AG08396 (cell line): ENCODE results near the gene ITGB5.

Source experiments
- DNase-seq: peaks from one replicate; pipeline ENCODE4 v3.0.0; 2012; ENCODE audit warnings: low spot score, mixed read lengths

Gene ITGB5

DNA sequence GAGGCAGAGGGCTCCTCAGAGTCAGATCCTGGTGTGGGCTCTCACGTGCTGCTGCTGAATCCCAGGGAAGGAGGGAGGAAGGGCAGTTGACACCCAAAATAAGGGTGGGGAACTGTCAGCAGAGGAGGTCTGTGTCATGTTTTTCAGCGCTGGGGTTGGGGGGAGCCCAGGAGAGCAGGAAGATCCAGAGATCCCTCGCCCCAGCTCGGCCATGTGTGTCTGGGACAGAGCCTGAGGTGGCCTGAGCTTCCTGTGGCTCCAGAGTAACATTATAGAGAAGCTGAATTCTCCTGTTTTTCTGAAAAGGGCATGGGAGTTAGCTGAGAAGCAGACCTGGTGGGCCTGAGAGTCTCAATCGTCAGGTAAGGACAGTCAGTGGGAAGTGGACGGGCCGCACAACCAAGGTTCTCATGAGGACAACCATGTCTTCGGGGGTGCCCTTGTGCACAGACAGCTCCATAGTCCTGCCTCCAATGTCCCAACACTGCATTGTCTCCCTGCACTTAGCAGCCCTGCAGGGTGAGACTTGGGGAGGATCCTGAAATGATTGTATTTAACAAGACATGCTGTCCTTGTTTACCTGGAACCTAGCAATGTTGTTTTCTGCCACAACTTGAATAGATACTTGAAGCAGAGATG, 138.5 kb downstream of the ITGB5 start:
- no peak for DNase-seq

DNA sequence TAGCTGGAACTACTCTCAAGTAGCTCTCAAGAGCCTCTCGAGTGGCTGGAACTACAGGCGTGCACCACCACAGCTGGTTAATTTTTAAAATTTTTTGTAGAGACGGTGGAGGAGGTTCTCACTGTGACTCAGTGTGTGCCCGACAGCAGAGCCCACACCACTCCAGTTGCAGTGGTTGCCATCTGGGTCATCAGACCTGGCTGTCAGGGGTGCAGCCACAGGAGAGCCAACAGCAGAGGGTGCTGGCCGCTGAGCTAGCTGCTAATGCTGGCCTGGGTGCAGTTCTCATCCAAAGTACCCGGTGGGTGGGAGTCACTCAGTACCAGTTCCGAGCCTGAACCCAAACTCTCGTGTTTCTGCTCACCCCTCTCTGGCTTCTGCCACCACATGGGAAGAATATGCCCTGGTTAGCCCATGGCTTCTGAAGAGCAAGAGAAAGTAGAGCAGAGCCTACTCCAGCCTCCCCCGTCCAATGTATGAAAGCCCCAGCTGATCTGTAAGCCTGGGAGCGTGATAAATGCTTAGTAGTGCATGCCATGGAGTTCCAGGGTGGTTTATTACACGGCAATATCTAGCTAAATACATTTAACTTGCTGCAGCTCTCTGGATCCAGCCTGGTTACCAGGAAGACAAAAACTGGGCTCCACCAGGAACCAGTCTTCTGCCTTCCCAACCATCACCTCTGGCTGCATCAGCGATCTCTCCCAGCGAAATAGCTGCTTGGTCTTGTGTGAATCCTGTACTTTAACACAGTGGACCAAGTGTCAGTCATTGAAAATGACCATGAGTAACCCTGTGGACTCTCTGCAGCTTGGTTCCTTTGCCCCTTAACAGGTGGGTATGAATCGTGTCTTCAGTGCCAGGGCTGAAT, 139.8 kb downstream of the ITGB5 start:
- DNase-seq = no peak

DNA sequence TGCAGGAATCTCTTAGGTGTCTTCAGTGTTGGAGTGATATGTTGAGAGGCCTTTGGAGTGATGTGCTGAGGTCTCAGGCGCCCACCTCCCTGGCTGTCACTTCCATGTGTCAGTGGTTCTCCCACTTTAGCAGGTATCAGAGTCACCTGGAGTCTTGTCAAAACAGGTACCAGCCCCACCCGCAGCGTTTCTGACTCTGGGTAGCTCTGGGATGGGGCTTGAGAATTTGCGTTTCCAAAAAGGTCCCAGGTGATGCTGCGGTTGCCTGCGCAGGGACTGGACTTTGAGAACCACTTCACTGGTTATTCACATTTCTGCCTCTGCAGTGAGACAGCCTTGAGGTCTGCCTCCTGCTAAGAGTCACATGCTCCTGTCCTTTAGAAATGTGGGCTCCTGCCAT, 141.4 kb downstream of the ITGB5 start:
- no peak for DNase-seq

DNA sequence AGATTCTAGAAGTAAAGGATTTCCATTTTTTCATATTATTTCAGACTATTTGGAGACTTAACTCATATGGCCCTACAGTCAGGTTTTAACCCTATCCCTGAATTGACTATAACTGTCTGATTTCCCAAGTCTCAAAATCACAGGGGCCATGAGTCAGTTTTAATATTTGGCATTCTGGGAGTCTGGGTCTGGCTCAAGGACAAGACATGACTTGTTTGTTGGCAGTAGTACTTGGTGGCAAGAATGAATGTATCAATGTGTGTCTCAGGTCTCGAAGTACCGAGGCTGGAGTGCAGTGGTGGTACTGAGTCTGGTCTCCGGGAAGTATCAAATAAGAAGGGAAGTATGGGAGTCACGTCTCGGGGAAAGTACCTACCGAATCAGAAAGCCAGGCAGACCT, 146.1 kb downstream of the ITGB5 start:
- peak; percentile 71 for DNase-seq

DNA sequence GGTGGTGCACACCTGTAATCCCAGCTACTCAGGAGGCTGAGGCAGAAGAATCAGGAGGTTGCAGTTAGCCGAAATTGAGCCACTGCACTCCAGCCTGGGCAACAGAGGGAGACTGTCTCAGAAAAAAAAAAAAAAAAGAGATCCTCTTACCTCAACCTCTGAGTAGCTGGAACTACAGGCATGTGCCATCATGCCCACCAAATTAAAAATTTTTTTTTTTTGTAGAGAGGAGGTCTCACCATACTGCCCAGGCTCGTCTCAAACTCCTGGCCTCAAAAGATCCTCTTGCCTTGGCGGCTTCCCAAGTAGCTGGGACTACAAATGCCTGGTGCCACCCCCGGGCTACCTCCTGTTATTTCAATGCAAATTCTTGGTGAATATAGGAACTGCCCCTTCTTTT, 155.4 kb downstream of the ITGB5 start:
- DNase-seq = no peak

DNA sequence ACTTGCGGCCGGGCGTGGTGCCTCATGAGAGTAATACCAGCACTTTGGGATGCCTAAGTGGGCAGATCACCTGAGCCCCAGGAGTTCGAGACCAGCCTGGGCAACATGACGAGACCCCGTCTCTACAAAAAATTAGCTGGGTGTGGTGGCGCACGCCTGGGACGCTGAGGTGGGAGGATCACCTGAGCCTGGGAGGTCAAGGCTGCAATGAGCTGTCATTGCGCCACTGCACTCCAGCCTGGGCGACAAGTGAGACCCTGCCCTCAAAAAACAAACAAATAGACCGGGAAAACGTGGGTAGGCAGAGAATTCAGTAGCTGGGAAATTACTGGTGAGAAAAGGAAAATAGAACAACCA, 156.2 kb downstream of the ITGB5 start:
- DNase-seq = no peak

DNA sequence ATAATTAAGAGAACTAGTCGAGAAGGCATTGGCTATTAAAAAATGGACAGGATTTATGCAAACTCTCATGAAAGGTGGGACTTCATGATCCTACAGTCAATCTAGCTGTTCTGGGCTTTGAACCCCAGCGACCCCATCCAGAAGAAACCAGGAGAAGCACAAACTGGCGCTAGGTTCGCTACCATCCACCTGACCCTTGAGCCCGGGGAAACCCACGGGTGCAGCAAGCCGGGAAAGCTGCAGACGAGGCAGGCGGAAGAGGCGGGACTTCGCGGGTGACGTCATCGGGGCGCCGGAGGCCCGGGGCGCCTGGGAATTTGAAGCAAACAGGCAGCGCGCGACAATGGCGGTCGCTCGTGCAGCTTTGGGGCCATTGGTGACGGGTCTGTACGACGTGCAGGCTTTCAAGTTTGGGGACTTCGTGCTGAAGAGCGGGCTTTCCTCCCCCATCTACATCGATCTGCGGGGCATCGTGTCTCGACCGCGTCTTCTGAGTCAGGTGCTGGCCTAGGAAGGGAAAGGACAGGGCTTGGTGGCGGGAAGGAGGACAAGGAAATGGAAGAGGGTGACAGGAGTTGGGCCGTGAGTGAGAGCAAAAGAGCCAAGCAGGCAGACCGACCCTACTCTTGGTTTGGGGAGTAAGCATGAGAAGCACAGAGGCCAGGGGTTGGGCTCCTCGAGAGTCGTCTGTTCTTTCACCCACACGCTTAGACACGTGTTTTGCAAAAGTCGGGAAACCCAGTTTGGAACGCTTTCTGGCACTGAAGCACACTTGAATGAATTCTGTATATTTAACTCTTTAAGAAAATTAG, 156.8 kb downstream of the ITGB5 start, which contains the start of gene UMPS:
TSS of gene UMPS (plus strand) at position 324 of the 812 bp plus-strand sequence. CDS start at position 344, 20 bp downstream.
- peak; percentile 92 for DNase-seq

DNA sequence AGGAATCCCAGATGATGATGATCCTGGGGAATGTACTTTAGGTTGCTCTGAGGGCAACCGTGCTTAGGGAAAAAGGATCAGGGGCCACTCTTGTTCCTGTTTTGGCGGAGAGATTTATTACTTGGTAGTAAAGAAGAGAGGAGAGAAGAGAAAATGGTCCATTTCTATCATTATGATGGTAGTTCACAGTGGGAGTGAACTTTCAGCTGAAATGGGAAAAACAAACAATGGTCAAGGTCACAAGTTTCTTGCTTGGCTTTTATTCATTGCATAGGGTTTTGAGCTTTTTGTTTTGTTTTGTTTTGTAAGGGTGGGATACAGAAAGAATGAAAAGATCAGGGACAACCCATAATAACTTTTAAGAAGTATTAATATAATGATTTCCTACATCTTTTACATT, 164.6 kb downstream of the ITGB5 start:
- no peak for DNase-seq

DNA sequence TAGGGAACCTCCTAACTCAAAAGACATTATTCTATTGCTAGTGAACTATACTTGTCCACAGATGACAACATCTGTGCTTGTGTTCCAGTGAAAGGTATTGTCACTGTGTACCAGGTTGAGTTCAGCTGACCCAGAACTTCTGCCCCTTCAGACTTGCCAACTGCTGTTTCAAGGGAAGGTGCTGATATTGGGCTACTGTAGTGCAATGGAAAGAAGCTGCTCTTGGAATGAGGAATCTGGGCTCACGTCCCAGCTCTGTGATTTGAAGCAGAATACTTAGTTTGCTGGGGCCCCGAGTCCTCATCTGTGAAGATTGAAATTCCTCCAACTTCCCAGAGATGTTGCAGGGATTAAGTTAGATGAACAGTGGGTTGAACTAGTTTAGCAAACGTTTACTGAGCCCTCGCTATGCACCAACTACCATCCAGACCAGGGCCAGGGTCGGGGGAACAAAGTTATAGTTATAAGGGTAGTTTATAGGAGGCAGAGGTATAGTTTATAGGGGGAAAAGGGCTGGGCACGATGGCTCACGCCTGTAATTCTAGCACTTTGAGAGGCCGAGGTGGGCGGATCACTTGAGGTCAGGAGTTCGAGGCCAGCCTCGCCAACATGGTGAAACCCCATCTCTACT, 172.8 kb downstream of the ITGB5 start:
- DNase-seq = peak; percentile 18
